Measurements from ENCODE around the gene HOXC12. TPM values are rescaled to one million over a fixed set of nuclear protein-coding genes. Genes with fewer than 3 reads are reported as not detected.
A peak's percentile ranks its signal among the peaks of the same experiment; 100 is the strongest.

Gene HOXC12
- total and polyA plus RNA-seq, 12 donors = not detected

- Histone ChIP-seq H3K4me1 (replicated peaks in 1 of 2) (peaks cover 14 to 19% of the 10 kb centered on the region in 2 donors), H3K27ac (peak within 1 kb of the TSS in 3 of 5 donors; percentile 64 to 82 (median 75)), H3K36me3 (replicated peaks in 1 of 2) (no peaks in the 10 kb centered on the region), H3K9me3 (replicated peaks in 1 of 3) (no peaks in the 10 kb centered on the region), H3K27me3 (peaks cover 11% of the 10 kb centered on the region), H3K4me3 (peak within 1 kb of the TSS in 3 of 4 donors; percentile 37 to 70 (median 60))
- DNase-seq = peak in 2 of 7 donors; percentile 41 to 42
- intact Hi-C loops (cut with DNase I) = loop anchor here in 1 of 2 donors (5.0 kb wide), 1 partner anchor 207 kb away; no protein-coding TSS in a partner anchor
- TF ChIP-seq CTCF (IDR thresholded peaks at IDR 0.05) = no peak
- peak in 1 of 2 donors; percentile 35 for TF ChIP-seq POLR2A (IDR thresholded peaks at IDR 0.05)
- WGBS, 4 donors = 4 to 12% (median 5%) methylated on average over 37 to 87 of the region's 87 CpGs
Observed at GRCh38 chr12:54000116-54001114, 45.7 kb downstream of the HOXC12 start, which contains the start of gene HOXC9. Gene HOXC9, plus strand, starts transcription at chr12:54000161. Its CDS starts 28 bp downstream, at chr12:54000189.

GRCh38 chr12:54001283-54002187 is 46.8 kb downstream of the HOXC12 start:
- no peak for DNase-seq
- intact Hi-C loops (cut with DNase I) = loop anchor here in 1 of 2 donors (5.0 kb wide), 1 partner anchor 206 kb away; no protein-coding TSS in a partner anchor

GRCh38 chr12:54002278-54002914 is 47.7 kb downstream of the HOXC12 start:
- no peak overlapping the region for H3K4me3 ChIP-seq
- intact Hi-C loops (cut with DNase I) = loop anchor here in 1 of 2 donors (5.0 kb wide), 1 partner anchor 205 kb away; no protein-coding TSS in a partner anchor
- WGBS, 4 donors = 58 to 68% (median 65%) methylated on average over 19 of the region's 19 CpGs
- no peaks in the 10 kb centered on the region for H3K36me3 ChIP-seq (replicated peaks in 1 of 2)
- H3K4me1 ChIP-seq (replicated peaks in 1 of 2) = peaks cover 14 to 22% of the 10 kb centered on the region in 2 donors
- no peak overlapping the region for H3K27ac ChIP-seq
- no peak for DNase-seq
- TF ChIP-seq CTCF (IDR thresholded peaks at IDR 0.05) (no peak), POLR2A (IDR thresholded peaks at IDR 0.05) (no peak)
- peaks cover 3% of the 10 kb centered on the region for H3K27me3 ChIP-seq
- H3K9me3 ChIP-seq (replicated peaks in 1 of 3) = no peaks in the 10 kb centered on the region

More at GRCh38 chr12:54001283-54002187, 46.8 kb downstream of the HOXC12 start:
- Histone ChIP-seq H3K27ac (no peak overlapping the region), H3K4me1 (replicated peaks in 1 of 2) (peaks cover 14 to 19% of the 10 kb centered on the region in 2 donors), H3K9me3 (replicated peaks in 1 of 3) (no peaks in the 10 kb centered on the region), H3K27me3 (peaks cover 6% of the 10 kb centered on the region), H3K36me3 (replicated peaks in 1 of 2) (no peaks in the 10 kb centered on the region), H3K4me3 (no peak overlapping the region)
- 66 to 72% (median 69%) methylated on average over 8 of the region's 8 CpGs for WGBS, 4 donors
- TF ChIP-seq POLR2A (IDR thresholded peaks at IDR 0.05) (no peak), CTCF (IDR thresholded peaks at IDR 0.05) (no peak)

All from adrenal gland (tissue), 12 donors.